SK-N-MC (cell line): ENCODE measurements around the gene ACTN3.

ENCODE experiments used
- EZH2 ChIP-seq: fragments of 200-600 bp; sonication (generic); IDR thresholded peaks from one replicate; pipeline ENCODE4 v1.6.1; 2017; ENCODE audit warnings: antibody characterized with exemption
- POLR2AphosphoS5 ChIP-seq: IDR thresholded peaks from 2 replicates; pipeline ENCODE4 v1.6.1; 2012; ENCODE audit warnings: mild to moderate bottlenecking, low read depth, low read length, borderline replicate concordance

DNA sequence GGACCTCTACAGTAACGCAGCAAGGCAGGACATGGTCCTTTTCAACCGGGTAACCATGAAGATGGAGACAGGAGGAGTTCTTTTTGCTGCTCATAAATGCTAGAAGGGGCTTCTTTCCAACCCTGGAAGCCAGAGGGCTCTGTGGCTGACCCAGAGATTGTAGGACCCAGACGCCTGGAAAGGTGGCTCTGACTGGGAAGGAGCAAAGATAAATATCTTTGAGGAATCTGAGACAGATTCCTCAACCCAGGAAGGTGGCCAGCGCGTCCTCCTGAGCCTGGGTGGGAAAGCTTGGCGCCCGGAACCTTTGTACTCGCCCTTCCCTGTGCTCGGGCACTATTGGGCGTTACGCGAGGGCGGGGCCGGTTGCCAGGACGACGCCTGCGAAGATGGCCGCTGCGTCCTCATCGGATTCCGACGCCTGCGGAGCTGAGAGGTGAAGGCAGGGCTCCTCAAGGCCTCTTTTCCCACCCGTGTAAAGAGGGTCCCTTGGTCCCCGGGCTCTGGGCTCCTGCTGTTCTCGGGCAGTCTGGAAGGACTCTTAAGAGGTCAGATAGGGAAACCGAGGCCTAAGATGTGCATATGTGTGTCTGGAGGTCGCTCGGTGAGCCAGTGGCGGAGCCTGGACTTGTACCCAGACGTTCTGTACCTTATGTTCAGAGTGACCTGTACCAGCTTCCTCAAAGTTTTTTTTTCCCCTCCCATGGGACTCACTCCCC, 36.3 kb upstream of the ACTN3 start, which contains the start of gene BBS1:
- no peak for TF ChIP-seq EZH2
- TF ChIP-seq POLR2AphosphoS5: peak; percentile 86
